DND-41 (cell line): ENCODE results near the gene NCAPH2.

ENCODE experiments used
- CTCF ChIP-seq: IDR thresholded peaks from 2 replicates; pipeline ENCODE4 v1.5.1; 2012; ENCODE audit warnings: borderline replicate concordance, low read length, moderate library complexity, mild to moderate bottlenecking; ENCODE audit not compliant: poor library complexity, severe bottlenecking; ENCODE audit errors: extremely low read depth
- EZH2 ChIP-seq: IDR thresholded peaks from 3 replicates; pipeline ENCODE4 v1.6.1; 2012; ENCODE audit warnings: borderline replicate concordance, low read depth, mild to moderate bottlenecking, moderate library complexity, low read length, inconsistent platforms; ENCODE audit not compliant: severe bottlenecking

- TF ChIP-seq CTCF (no peak), EZH2 (no peak)
Measured at GRCh38 chr22:50475652-50476002, 32.4 kb upstream of the NCAPH2 start.
